Neutrophil (primary cell): ENCODE measurements around the gene SLC35G2.
"Not testable (repeated sequence)": the region's sequence is repeated elsewhere in the genome, so short reads cannot be mapped to it uniquely, and the experiment has no call there.

ENCODE experiments used
- H3K27ac ChIP-seq: fragments of 200-600 bp; sonication (generic); 2 replicates; pipeline ENCODE4 v1.5.1; 2016; ENCODE audit warnings: mild to moderate bottlenecking, moderate library complexity
- H3K27me3 ChIP-seq: fragments of 200-600 bp; sonication (generic); 2 replicates; pipeline ENCODE4 v1.6.0; 2016; ENCODE audit warnings: mild to moderate bottlenecking
- H3K36me3 ChIP-seq: fragments of 200-600 bp; sonication (generic); 2 replicates; pipeline ENCODE4 v1.5.1; 2017
- H3K4me1 ChIP-seq, 2 experiments: fragments of 200-600 bp in 1 of 2; sonication (generic) in 1 of 2; 1 replicate in 1 of 2; 2 replicates in 1 of 2; pipeline versions ENCODE4 v1.5.1 to v1.6.1; 2013 to 2016; ENCODE audit warnings: low read depth in 1 of 2, low read length in 1 of 2, mild to moderate bottlenecking in 1 of 2, moderate library complexity in 1 of 2; ENCODE audit not compliant: control insufficient read depth in 1 of 2, insufficient read depth in 1 of 2
- H3K4me3 ChIP-seq, 2 experiments: fragments of 200-600 bp in 1 of 2; sonication (generic) in 1 of 2; 1 replicate in 1 of 2; 2 replicates in 1 of 2; pipeline ENCODE4 v1.5.1; 2013 to 2016; ENCODE audit warnings: low read depth in 1 of 2, low read length in 1 of 2, mild to moderate bottlenecking in 1 of 2, moderate library complexity in 1 of 2
- H3K9me3 ChIP-seq: fragments of 200-600 bp; sonication (generic); 2 replicates; pipeline ENCODE4 v1.5.1; 2016
- CTCF ChIP-seq: fragments of 200-600 bp; sonication (generic); IDR thresholded peaks from 2 replicates; pipeline ENCODE4 v1.5.1; 2016; ENCODE audit warnings: antibody characterized with exemption

SLC35G2 gene

GRCh38 chr3:136861890-136862616 lies 43.1 kb downstream of the SLC35G2 start, which contains the start of gene NCK1:
NCK1 (plus strand) TSS chr3:136862208; CDS start chr3:136928002, 65,794 bp downstream.
- peak; percentile 39 for TF ChIP-seq CTCF
- Histone ChIP-seq H3K4me3 (peak within 1 kb of the TSS; percentile 73 to 81), H3K27ac (peak within 1 kb of the TSS; percentile 95), H3K9me3 (no peaks in the 10 kb centered on the region), H3K27me3 (no peaks in the 10 kb centered on the region), H3K4me1 (peaks cover 13 to 22% of the 10 kb centered on the region in 2 experiments), H3K36me3 (no peaks in the 10 kb centered on the region)

GRCh38 chr3:136862617-136863322 lies 43.8 kb downstream of the SLC35G2 start:
- Histone ChIP-seq H3K27ac (peak overlapping the region; percentile 95), H3K4me3 (peak overlapping the region; percentile 73 to 81), H3K4me1 (peaks cover 13 to 22% of the 10 kb centered on the region in 2 experiments), H3K9me3 (no peaks in the 10 kb centered on the region), H3K27me3 (no peaks in the 10 kb centered on the region), H3K36me3 (no peaks in the 10 kb centered on the region)
- no peak for TF ChIP-seq CTCF

- Histone ChIP-seq H3K4me3 (no peak overlapping the region), H3K9me3 (no peaks in the 10 kb centered on the region), H3K27me3 (no peaks in the 10 kb centered on the region), H3K27ac (no peak overlapping the region), H3K36me3 (peaks cover 8% of the 10 kb centered on the region), H3K4me1 (no peaks in the 10 kb centered on the region)
- TF ChIP-seq CTCF = no peak
These were observed 50.4 kb downstream of the SLC35G2 start for GRCh38 chr3:136869282-136869681.

GRCh38 chr3:136872258-136872657 lies 53.3 kb downstream of the SLC35G2 start:
- H3K4me3 ChIP-seq, H3K36me3 ChIP-seq, H3K9me3 ChIP-seq, H3K4me1 ChIP-seq, H3K27me3 ChIP-seq: not testable (repeated sequence)
- peak overlapping the region; percentile 27 for H3K27ac ChIP-seq

- not testable (repeated sequence) for H3K4me1 ChIP-seq, H3K9me3 ChIP-seq, H3K27me3 ChIP-seq, H3K36me3 ChIP-seq, H3K4me3 ChIP-seq, H3K27ac ChIP-seq
These were observed 60.6 kb downstream of the SLC35G2 start for GRCh38 chr3:136879510-136879909.

GRCh38 chr3:136882571-136882970 lies 63.6 kb downstream of the SLC35G2 start:
- TF ChIP-seq CTCF = no peak
- no peaks in the 10 kb centered on the region for H3K27me3 ChIP-seq
- no peaks in the 10 kb centered on the region for H3K9me3 ChIP-seq
- no peak overlapping the region for H3K27ac ChIP-seq
- H3K4me3 ChIP-seq = no peak overlapping the region
- no peaks in the 10 kb centered on the region for H3K36me3 ChIP-seq
- H3K4me1 ChIP-seq = peaks cover 15 to 16% of the 10 kb centered on the region in 2 experiments
